ENCODE results near the gene SAPCD2. TPM values are rescaled to one million over a fixed set of nuclear protein-coding genes. Genes with fewer than 3 reads are reported as not detected.
A peak's percentile ranks its signal among the peaks of the same experiment; 100 is the strongest.

The SAPCD2 gene
- total and polyA plus RNA-seq, 9 of the 15 experiments (the other 6 are each of a cell fraction or from before 2014, with no cell fraction given) = 3.4 to 91.8 (median 18.8) TPM

DNA sequence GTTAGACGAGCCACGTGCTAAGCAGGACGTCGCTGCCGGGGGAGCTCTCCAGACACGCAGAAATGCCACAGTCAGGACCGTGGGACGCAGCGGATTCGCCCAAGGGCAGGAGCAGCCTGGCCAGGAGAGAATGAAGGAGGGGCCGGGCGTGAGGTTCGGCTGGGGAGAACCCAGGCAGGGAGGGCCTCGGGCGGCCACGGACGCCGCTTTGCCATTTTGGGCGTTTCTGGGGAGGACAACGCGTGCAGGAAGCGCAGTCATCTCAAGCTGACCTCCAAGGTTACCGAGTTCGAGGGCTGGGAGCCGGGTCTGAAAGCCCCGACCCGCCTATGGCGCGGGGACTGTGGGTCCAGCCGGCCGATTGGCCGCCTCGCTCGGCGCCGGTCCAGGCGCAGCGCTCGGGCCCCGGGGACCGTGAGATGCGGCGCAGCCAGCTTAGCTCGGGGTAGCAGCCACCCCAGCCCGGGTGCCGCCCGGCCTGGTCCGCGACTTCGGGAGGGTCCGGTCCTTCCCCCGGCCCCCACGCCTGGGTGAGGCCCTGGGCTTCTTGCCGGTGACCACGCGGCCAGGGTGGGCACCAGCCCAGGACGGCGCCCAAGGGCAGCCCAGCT lies 15.7 kb upstream of the SAPCD2 start (continued):
- TF ChIP-seq, protein P1, sequence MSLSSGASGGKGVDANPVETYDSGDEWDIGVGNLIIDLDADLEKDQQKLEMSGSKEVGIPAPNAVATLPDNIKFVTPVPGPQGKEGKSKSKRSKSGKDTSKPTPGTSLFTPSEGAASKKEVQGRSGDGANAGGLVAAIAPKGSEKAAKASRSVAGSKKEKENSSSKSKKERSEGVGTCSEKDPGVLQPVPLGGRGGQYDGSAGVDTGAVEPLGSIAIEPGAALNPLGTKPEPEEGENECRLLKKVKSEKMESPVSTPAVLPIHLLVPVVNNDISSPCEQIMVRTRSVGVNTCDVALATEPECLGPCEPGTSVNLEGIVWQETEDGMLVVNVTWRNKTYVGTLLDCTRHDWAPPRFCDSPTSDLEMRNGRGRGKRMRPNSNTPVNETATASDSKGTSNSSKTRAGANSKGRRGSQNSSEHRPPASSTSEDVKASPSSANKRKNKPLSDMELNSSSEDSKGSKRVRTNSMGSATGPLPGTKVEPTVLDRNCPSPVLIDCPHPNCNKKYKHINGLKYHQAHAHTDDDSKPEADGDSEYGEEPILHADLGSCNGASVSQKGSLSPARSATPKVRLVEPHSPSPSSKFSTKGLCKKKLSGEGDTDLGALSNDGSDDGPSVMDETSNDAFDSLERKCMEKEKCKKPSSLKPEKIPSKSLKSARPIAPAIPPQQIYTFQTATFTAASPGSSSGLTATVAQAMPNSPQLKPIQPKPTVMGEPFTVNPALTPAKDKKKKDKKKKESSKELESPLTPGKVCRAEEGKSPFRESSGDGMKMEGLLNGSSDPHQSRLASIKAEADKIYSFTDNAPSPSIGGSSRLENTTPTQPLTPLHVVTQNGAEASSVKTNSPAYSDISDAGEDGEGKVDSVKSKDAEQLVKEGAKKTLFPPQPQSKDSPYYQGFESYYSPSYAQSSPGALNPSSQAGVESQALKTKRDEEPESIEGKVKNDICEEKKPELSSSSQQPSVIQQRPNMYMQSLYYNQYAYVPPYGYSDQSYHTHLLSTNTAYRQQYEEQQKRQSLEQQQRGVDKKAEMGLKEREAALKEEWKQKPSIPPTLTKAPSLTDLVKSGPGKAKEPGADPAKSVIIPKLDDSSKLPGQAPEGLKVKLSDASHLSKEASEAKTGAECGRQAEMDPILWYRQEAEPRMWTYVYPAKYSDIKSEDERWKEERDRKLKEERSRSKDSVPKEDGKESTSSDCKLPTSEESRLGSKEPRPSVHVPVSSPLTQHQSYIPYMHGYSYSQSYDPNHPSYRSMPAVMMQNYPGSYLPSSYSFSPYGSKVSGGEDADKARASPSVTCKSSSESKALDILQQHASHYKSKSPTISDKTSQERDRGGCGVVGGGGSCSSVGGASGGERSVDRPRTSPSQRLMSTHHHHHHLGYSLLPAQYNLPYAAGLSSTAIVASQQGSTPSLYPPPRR (CRISPR knock-in tag; IDR thresholded peaks at IDR 0.05; ENCODE audit: borderline replicate concordance) = no peak
- TF ChIP-seq ZNF561 (CRISPR knock-in tag; conservative IDR thresholded peaks at IDR 0.05) (no peak), ZNF217 (CRISPR knock-in tag; IDR thresholded peaks at IDR 0.05) (no peak), NCOA4 (IDR thresholded peaks at IDR 0.05; ENCODE audit: partially characterized antibody) (no peak), GABPB2 (CRISPR knock-in tag; conservative IDR thresholded peaks at IDR 0.05) (no peak), BHLHE40 (IDR thresholded peaks at IDR 0.05; ENCODE audit: low read length) (no peak), ERF (CRISPR knock-in tag; IDR thresholded peaks at IDR 0.05) (0 out of 2 replicates have a peak, but pooled peaks have one; percentile 23), E2F3 (CRISPR knock-in tag; IDR thresholded peaks at IDR 0.05) (no peak), EHMT2 (IDR thresholded peaks at IDR 0.05) (no peak), FOXM1 (IDR thresholded peaks at IDR 0.05; ENCODE audit: low read depth) (no peak), FOXM1 (CRISPR knock-in tag; IDR thresholded peaks at IDR 0.05; ENCODE audit: low read depth) (0 out of 2 replicates have a peak, but pooled peaks have one; percentile 20), NRF1 (conservative IDR thresholded peaks at IDR 0.05 in 1 of 2, IDR thresholded peaks at IDR 0.05 in 1 of 2) (no peak), HEY1 (CRISPR knock-in tag; IDR thresholded peaks at IDR 0.05; ENCODE audit: borderline replicate concordance) (no peak), CHD4 (IDR thresholded peaks at IDR 0.05; ENCODE audit: insufficient read depth, insufficient replicate concordance, low read depth, low read length, poor library complexity, severe bottlenecking) (peak; percentile 32), ZNF551 (CRISPR knock-in tag; IDR thresholded peaks at IDR 0.05) (no peak), POLR2A (conservative IDR thresholded peaks at IDR 0.05) (no peak)
- TF ChIP-seq, protein P2, sequence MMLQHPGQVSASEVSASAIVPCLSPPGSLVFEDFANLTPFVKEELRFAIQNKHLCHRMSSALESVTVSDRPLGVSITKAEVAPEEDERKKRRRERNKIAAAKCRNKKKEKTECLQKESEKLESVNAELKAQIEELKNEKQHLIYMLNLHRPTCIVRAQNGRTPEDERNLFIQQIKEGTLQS (IDR thresholded peaks at IDR 0.05) = no peak
- TF ChIP-seq, protein P2 (CRISPR knock-in tag; conservative IDR thresholded peaks at IDR 0.05) = no peak
- TF ChIP-seq, protein P3, sequence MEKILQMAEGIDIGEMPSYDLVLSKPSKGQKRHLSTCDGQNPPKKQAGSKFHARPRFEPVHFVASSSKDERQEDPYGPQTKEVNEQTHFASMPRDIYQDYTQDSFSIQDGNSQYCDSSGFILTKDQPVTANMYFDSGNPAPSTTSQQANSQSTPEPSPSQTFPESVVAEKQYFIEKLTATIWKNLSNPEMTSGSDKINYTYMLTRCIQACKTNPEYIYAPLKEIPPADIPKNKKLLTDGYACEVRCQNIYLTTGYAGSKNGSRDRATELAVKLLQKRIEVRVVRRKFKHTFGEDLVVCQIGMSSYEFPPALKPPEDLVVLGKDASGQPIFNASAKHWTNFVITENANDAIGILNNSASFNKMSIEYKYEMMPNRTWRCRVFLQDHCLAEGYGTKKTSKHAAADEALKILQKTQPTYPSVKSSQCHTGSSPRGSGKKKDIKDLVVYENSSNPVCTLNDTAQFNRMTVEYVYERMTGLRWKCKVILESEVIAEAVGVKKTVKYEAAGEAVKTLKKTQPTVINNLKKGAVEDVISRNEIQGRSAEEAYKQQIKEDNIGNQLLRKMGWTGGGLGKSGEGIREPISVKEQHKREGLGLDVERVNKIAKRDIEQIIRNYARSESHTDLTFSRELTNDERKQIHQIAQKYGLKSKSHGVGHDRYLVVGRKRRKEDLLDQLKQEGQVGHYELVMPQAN (IDR thresholded peaks at IDR 0.05; ENCODE audit: borderline replicate concordance) = no peak

Data from K562 (cell line).